ENCODE results near the gene RNF121. TPM values are rescaled to one million over a fixed set of nuclear protein-coding genes. Genes with fewer than 3 reads are reported as not detected.
"Not testable (repeated sequence)": the region's sequence is repeated elsewhere in the genome, so short reads cannot be mapped to it uniquely, and the experiment has no call there.

The RNF121 gene
- total RNA-seq, 1 donor from 2014 or later = 30.9 TPM

- peak; percentile 4 for TF ChIP-seq CTCF (IDR thresholded peaks at IDR 0.05; ENCODE audit: insufficient read depth, low read length, poor library complexity, severe bottlenecking)
- not testable (repeated sequence) for DNase-seq (ENCODE audit: low read depth); H3K4me3 ChIP-seq (ENCODE audit: low read depth, low read length); H3K36me3 ChIP-seq (ENCODE audit: control insufficient read depth, insufficient read depth, low read length); H3K27me3 ChIP-seq (ENCODE audit: control insufficient read depth, insufficient read depth, low read length)
Measured at GRCh38 chr11:71911321-71911985, 17.4 kb upstream of the RNF121 start.

GRCh38 chr11:71911986-71912340, 16.9 kb upstream of the RNF121 start:
- not testable (repeated sequence) for H3K4me3 ChIP-seq (ENCODE audit: low read depth, low read length); DNase-seq (ENCODE audit: low read depth); H3K27me3 ChIP-seq (ENCODE audit: control insufficient read depth, insufficient read depth, low read length); H3K36me3 ChIP-seq (ENCODE audit: control insufficient read depth, insufficient read depth, low read length)

GRCh38 chr11:71913756-71914526, 14.9 kb upstream of the RNF121 start:
- Histone ChIP-seq H3K36me3 (ENCODE audit: control insufficient read depth, insufficient read depth, low read length) (no peaks in the 10 kb centered on the region), H3K27me3 (ENCODE audit: control insufficient read depth, insufficient read depth, low read length) (no peaks in the 10 kb centered on the region), H3K4me3 (ENCODE audit: low read depth, low read length) (no peak overlapping the region)
- TF ChIP-seq CTCF (IDR thresholded peaks at IDR 0.05; ENCODE audit: insufficient read depth, low read length, poor library complexity, severe bottlenecking) = no peak
- DNase-seq (ENCODE audit: low read depth) = no peak

- no peak for DNase-seq (ENCODE audit: low read depth)
- Histone ChIP-seq H3K27me3 (ENCODE audit: control insufficient read depth, insufficient read depth, low read length) (no peaks in the 10 kb centered on the region), H3K36me3 (ENCODE audit: control insufficient read depth, insufficient read depth, low read length) (no peaks in the 10 kb centered on the region), H3K4me3 (ENCODE audit: low read depth, low read length) (no peak overlapping the region)
- no peak for TF ChIP-seq CTCF (IDR thresholded peaks at IDR 0.05; ENCODE audit: insufficient read depth, low read length, poor library complexity, severe bottlenecking)
Measured at GRCh38 chr11:71914617-71915189, 14.1 kb upstream of the RNF121 start.

- TF ChIP-seq CTCF (IDR thresholded peaks at IDR 0.05; ENCODE audit: insufficient read depth, low read length, poor library complexity, severe bottlenecking) = no peak
- H3K27me3 ChIP-seq (ENCODE audit: control insufficient read depth, insufficient read depth, low read length) = no peaks in the 10 kb centered on the region
- H3K4me3 ChIP-seq (ENCODE audit: low read depth, low read length) = no peak overlapping the region
- no peak for DNase-seq (ENCODE audit: low read depth)
- no peaks in the 10 kb centered on the region for H3K36me3 ChIP-seq (ENCODE audit: control insufficient read depth, insufficient read depth, low read length)
Measured at GRCh38 chr11:71917646-71918140, 11.2 kb upstream of the RNF121 start.

Measured in kidney epithelial cell (primary cell).